ENCODE results near the gene ILF2. TPM values are rescaled to one million over a fixed set of nuclear protein-coding genes. Genes with fewer than 3 reads are reported as not detected.
A peak's percentile ranks its signal among the peaks of the same experiment; 100 is the strongest.

The ILF2 gene
- total RNA-seq, 2 experiments from 2014 or later, result 287 to 334 TPM

DNA sequence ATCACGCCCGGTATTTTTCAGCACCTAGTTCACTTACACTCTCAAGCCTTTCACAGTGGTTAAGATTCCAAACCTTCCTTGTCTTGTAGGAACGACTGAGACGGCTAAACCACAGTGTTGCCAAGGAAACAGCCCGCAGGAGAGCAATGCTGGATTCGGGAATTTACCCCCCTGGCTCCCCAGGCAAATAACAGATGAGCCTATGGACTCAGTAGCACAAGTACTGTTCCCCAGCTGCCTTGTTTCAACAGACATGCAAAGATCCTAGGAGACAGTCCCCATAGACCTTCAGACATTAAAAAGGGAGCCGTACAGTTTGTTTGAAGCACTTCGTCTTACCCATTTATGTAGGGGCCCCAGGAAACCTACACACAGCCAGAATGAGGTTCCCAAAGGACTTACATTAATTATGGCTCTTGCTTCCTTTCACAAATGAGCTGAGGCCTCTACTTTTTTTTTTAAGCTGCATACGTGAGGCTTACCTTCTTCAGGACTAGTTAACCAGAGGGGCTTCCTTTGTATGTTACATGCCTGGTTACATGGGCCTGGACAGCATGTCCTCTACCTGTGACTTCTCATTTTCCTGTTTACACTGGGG, 9.6 kb downstream of the ILF2 start:
- TF ChIP-seq CTCF (conservative IDR thresholded peaks at IDR 0.05; ENCODE audit: low read length), result no peak
- no peak for TF ChIP-seq EZH2phosphoT487 (IDR thresholded peaks at IDR 0.05; ENCODE audit: borderline replicate concordance, low read depth, low read length)
- no peak overlapping the region for H3K27ac ChIP-seq (ENCODE audit: low read depth, low read length, poor library complexity, severe bottlenecking)
- H3K79me2 ChIP-seq (ENCODE audit: insufficient read depth, low read depth, low read length), result peaks cover 16% of the 10 kb centered on the region
- peaks cover 6% of the 10 kb centered on the region; the same call in 1 of the 2 replicates for H4K20me1 ChIP-seq (ENCODE audit: insufficient read depth, low read length)
- H3K4me3 ChIP-seq (ENCODE audit: low read depth, low read length, poor library complexity, severe bottlenecking), result no peak overlapping the region
- no peaks in the 10 kb centered on the region for H3K9me2 ChIP-seq (ENCODE audit: insufficient read depth, low read length)
- no peak for DNase-seq (ENCODE audit: low spot score)
- no peak overlapping the region for H2AFZ ChIP-seq (ENCODE audit: low read length)
- intact Hi-C loops (cut with micrococcal nuclease; ENCODE audit: unreplicated experiment), result no loop called here
- BruUV-seq (replicated peaks), result TSS peak; percentile 40
- ChIA-PET CTCF (ENCODE audit: unreplicated experiment) (no interaction called here), POLR2A (interaction anchor here (2.7 kb wide), 1 partner anchor 27 kb away, joined by 7 read pairs; the partner anchor contains the start of gene CHTOP)
- peaks cover 18% of the 10 kb centered on the region for H3K4me1 ChIP-seq (ENCODE audit: insufficient read depth, low read length, poor library complexity, severe bottlenecking)
- H3K4me2 ChIP-seq (ENCODE audit: low read length), result no peak overlapping the region
- no peaks in the 10 kb centered on the region for H3K9me3 ChIP-seq (ENCODE audit: low read length)
- peaks cover 63% of the 10 kb centered on the region for H3K36me3 ChIP-seq (ENCODE audit: insufficient read depth, low read length)

DNA sequence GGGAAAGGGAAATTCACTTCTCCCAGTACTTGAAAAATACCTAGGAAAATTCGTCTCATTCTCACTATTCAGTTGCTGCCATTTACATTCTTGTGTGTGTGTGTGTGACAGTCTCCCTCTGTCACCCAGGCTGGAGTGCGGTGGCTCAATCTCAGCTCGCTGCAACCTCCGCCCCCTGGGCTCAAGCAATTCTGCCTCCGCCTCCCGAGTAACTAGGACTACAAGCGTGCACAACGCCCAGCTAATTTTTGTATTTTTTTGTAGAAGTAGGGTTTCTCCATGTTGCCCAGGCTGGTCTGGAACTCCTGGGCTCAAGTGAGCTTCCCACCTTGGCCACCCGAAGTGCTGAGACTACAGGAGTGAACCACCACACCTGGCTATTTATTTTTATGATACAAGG, 11.1 kb downstream of the ILF2 start:
- no peak for DNase-seq (ENCODE audit: low spot score)
- ChIA-PET POLR2A (interaction anchor here (1.0 to 1.3 kb wide), 5 partner anchors 9 to 25 kb away, joined by 3 to 5 read pairs (median 4); no protein-coding TSS in a partner anchor), CTCF (ENCODE audit: unreplicated experiment) (no interaction called here)
- intact Hi-C loops (cut with micrococcal nuclease; ENCODE audit: unreplicated experiment), result loop anchor here (2.0 to 5.0 kb wide), 3 partner anchors 25 to 87 kb away; partner anchors contain the start of gene CHTOP
- BruUV-seq (replicated peaks), result no TSS peak
- Histone ChIP-seq H3K4me1 (ENCODE audit: insufficient read depth, low read length, poor library complexity, severe bottlenecking) (peaks cover 18% of the 10 kb centered on the region), H3K4me3 (ENCODE audit: low read depth, low read length, poor library complexity, severe bottlenecking) (peak overlapping the region; percentile 96), H3K4me2 (ENCODE audit: low read length) (peak overlapping the region; percentile 94), H3K9me2 (ENCODE audit: insufficient read depth, low read length) (no peaks in the 10 kb centered on the region), H2AFZ (ENCODE audit: low read length) (no peak overlapping the region), H3K9me3 (ENCODE audit: low read length) (no peaks in the 10 kb centered on the region), H3K36me3 (ENCODE audit: insufficient read depth, low read length) (peaks cover 48% of the 10 kb centered on the region), H3K79me2 (ENCODE audit: insufficient read depth, low read depth, low read length) (peaks cover 12% of the 10 kb centered on the region), H4K20me1 (ENCODE audit: insufficient read depth, low read length) (peaks cover 6% of the 10 kb centered on the region; the same call in 1 of the 2 replicates), H3K27ac (ENCODE audit: low read depth, low read length, poor library complexity, severe bottlenecking) (peak overlapping the region; percentile 68)
- TF ChIP-seq CTCF (conservative IDR thresholded peaks at IDR 0.05; ENCODE audit: low read length), result no peak

GRCh38 chr1:153659175-153659534, 11.6 kb downstream of the ILF2 start:
- CTCF ChIA-PET (ENCODE audit: unreplicated experiment), result interaction anchor here (0.5 to 0.6 kb wide), 2 partner anchors 25 to 61 kb away, joined by 3 read pairs; partner anchors contain the start of gene CHTOP
- Histone ChIP-seq H3K36me3 (ENCODE audit: insufficient read depth, low read length) (peaks cover 43% of the 10 kb centered on the region), H3K4me3 (ENCODE audit: low read depth, low read length, poor library complexity, severe bottlenecking) (peak overlapping the region; percentile 96), H4K20me1 (ENCODE audit: insufficient read depth, low read length) (peaks cover 6% of the 10 kb centered on the region; the same call in 1 of the 2 replicates), H3K9me3 (ENCODE audit: low read length) (no peaks in the 10 kb centered on the region), H3K4me2 (ENCODE audit: low read length) (peak overlapping the region; percentile 94), H3K27ac (ENCODE audit: low read depth, low read length, poor library complexity, severe bottlenecking) (peak overlapping the region; percentile 68), H3K4me1 (ENCODE audit: insufficient read depth, low read length, poor library complexity, severe bottlenecking) (peaks cover 18% of the 10 kb centered on the region), H3K79me2 (ENCODE audit: insufficient read depth, low read depth, low read length) (peaks cover 12% of the 10 kb centered on the region), H3K9me2 (ENCODE audit: insufficient read depth, low read length) (no peaks in the 10 kb centered on the region), H2AFZ (ENCODE audit: low read length) (peak overlapping the region; percentile 77; the same call in 1 of the 2 replicates)
- POLR2A ChIA-PET, result interaction anchor here (0.7 to 1.3 kb wide), 6 partner anchors 10 to 26 kb away, joined by 3 to 5 read pairs (median 4); partner anchors contain the start of gene CHTOP
- intact Hi-C loops (cut with micrococcal nuclease; ENCODE audit: unreplicated experiment), result loop anchor here (2.0 to 5.0 kb wide), 3 partner anchors 24 to 87 kb away; partner anchors contain the start of gene CHTOP
- DNase-seq (ENCODE audit: low spot score), result no peak
- BruUV-seq (replicated peaks), result TSS peak; percentile 75
- TF ChIP-seq EZH2phosphoT487 (IDR thresholded peaks at IDR 0.05; ENCODE audit: borderline replicate concordance, low read depth, low read length) (no peak), CTCF (conservative IDR thresholded peaks at IDR 0.05; ENCODE audit: low read length) (no peak)

Data from OCI-LY7 (cell line).